ENCODE data around the gene UBD.

UBD gene

DNA sequence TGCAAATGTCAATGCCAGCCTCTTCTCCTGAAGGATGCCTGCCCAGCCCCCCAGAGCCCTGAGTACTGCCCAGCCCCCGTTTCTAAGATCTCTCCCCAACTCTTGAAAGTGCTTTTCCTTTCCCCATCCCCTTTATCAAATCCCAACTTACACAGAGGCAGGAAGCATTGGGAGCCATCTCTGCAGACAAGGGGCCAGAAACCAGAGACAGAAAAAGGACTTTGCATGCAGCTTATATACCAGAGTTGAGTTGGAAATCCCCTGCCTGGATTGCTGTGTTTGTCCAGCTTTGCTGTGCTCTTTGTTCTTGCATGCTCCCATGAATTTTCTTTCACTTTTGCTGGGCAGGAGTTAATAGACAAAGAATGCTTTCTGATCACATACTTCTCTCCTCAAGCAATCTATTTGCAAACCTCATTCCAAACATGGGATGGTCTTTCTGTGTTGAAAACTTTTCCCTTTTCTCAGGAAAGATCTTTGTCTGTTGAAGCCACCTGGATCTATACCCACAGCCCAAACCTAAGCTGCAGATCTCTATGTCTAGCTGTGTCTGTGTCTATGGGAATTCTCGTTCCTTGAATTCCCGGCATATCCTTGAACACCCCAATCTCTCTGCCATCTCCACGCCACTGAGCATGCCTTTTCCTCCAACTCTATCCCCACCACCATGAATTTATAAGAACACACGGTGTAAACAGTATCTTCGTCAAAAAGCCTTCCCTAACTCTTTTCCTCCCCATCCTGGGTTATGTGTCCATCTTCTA lies at the start of gene UBD:
TSS of gene UBD (minus strand) at position 209 of the 764 bp plus-strand sequence. CDS start at position 178, 31 bp downstream.
- DNase-seq = no peak

DNA sequence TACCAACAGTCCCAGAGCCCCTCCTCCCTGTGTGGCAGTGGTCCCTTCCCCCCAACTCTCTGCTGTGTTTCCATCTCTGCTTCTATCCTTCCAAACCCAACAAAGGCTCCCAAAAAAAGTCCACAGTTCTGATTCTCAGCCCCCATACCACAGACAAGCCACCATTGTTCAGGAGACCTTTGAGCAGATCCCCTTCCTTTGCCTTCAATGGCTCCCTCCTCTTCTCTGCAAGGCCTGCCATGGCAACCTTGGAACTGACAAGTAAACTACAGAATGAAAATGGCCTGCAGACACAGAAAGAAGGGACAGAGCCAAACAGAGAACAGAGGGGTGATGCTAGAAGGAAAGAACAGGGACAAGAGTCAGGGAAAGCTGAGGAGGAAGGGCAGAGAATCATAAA lies 48.6 kb upstream of the UBD start:
- DNase-seq = no peak

DNA sequence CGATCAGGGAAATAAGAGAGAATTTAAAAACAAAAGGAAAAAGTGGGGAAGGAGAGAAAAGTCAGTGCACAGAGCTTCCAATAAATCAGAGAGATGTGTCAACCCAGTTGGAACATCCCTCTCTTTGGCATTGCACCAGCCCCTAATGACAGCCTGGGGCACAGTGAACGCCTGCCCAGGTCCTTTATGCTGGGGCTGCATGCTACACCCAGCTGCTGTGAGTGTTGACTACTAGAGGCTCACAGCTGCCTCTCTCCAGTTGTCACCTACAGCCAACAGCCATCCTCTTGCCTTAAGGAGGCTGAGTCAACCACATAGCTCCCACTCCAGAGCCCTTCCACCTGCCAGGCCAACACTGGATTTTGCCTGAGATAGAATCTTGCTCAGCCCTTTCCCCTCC lies 44.4 kb upstream of the UBD start:
- DNase-seq = no peak

DNA sequence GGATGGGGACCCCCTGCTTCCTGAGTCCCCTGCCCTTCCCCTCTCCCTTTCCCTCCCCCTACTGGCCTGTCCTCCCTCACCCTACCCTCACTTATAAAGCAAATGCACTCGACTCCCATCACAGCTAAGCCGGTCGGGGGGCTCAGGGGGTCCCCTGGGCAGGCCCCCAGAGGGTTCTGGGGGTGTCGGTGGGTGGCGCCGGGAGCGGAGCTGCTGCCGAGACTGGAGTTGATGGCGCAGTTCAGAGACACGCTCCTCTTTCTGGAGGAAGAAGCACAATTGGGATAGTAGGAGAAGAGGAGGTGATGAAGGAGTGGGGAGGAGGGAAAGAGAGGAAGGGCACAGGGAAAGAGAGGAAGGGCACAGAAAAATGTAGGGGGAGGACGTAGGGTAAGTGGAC lies 43.9 kb upstream of the UBD start:
- DNase-seq = no peak

DNA sequence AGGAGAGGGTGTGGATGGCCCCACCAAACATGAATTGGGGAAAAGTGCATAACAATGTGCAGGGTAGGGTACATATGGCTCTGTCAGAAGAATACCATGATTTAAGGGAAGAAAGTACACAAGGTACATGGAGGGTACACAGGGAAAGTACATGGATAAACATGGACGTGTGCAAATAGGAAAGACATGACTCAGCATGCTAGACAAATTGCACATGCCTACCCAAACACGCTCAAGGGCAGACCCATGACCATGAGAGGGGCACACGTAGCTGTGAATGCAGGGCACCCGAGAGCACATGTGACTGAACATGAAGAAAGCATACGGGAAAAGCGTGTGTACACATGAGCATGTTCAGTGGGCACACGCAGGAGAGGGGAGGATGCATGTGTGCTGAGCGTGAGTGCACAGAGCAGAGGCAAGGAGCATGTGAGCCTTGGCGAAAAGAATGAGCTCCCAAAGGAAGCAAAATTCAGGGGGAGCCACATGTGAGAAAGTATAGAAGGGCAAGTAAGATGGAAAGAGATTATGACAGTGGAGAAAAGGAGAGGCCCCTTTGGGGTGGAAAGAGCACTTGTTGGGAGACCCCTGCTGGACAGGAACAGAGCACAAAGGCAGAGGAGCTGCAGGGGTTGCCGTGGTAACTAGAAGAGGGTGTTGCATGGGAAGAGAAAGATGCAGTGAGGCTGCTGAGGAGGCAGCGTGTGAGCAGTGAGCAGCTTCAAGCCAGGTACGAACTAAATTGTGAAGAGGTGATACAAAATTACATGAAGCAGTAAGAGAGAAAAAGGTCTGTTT lies 43.2 kb upstream of the UBD start:
- DNase-seq = no peak

DNA sequence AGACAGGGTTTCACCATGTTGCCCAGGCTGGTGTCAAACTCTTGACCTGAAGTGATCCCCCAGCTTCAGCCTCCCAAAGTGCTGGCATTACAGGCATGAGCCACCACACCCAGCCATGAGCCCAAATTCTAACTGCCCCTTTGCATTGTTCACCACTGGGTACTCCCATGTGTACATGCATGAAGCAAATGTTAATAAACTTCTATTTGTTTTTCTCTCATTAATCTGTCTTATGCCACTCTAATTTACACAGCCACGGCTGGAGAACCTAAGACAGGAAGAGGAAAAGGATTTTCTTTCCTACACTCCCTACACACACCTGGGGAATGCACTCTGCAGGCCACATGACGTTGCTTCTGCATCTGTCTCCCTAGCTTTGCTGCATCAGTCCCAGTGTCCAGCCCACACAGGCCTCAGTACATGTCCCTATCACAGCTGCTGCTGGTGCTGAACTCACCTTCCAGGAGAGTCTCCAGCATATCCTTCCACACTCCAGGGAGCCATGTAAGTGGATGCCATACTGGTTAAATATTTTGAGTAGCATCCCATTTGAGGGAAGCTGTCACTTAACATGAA lies 38.7 kb upstream of the UBD start:
- DNase-seq = no peak

DNA sequence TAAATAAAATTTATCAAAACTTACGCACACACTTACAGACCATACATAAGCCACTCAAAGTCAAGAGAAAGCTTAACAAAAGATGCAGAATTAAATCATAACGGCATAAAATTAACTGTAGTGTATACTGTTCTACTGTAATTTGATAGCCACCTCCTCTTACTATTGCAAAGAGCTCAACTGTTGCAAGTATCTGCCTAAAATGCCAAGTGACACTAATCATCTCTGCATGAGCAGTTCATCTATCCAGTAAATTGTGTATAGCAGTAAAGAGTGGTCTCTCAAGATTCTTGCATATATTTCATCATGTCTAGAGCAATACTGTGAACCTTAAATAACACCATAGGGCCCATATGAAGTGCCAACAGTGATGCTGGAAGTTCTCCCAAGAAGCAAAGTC lies 37.7 kb upstream of the UBD start:
- DNase-seq = no peak

DNA sequence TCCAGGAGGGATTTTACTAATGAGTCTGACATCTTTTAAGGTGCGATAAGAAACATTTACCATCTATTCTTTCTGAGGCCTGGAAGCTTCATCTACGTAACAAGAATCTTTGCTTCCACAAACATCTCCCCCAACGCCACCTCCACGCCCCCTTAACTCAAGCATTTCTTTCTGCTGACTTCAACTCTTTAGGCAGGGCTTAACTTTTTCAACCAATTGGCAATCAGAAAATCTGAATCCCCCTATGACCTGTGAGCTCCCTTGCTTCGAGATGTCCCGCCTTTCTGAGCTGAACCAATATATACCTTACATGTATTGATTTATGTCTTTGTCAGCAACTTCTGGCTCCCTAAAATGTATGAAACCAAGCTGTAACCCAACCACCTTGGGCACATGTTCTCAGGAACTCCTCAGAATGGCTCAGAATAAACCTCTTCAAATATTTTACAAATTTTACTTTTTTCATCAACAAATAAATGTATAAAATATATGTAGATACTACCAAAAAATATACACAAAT lies 36.9 kb upstream of the UBD start:
- no peak for DNase-seq

DNA sequence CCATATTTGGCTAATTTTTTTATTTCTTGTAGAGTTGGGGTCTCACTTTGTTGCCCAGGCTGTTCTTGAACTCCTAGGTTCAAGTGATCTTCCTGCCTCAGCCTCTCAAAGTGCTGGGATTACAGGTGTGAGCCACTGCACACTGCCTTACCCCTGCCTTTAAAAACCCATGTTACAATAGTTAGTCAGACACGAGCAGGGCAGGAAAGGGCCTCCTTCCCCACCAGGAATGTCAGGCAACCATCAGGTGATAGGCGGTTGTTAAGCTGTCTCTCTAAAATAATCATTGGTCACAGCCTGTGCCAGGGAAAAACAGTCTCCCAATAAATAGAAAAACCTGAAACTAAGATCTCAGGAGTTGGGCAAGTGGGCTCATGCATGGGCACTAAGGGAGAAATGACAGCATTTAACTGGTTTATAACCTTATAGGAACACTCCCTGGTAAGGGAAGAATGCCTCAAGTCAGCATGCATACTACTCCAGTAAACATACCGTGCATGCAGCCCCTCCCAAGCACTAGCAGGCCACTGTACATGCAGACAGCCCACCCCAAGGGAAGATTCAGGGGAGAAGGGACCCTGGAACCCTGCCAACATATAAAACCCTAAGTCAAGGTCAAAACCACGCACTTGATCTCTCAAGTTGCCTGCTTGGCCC lies 33.8 kb upstream of the UBD start:
- no peak for DNase-seq

DNA sequence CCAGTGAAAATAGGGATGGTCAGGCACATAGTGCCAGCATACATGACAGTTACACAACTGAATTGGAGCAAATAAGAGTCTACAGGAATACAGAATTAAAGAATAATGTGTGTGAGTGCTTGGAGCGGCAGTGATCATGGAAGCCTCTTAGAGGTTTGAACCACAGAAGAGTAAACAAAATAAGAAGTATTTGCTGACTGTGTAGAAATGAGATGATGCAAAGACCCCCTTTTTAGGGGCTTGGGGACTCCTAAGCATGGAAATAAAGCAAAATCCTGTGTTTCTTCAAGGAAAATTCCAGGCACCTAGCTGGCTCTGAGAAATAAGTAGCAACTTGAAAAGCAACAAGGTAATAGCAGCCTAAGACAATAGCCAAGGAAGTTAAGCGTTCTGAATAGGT lies 32.1 kb upstream of the UBD start:
- DNase-seq = no peak

DNA sequence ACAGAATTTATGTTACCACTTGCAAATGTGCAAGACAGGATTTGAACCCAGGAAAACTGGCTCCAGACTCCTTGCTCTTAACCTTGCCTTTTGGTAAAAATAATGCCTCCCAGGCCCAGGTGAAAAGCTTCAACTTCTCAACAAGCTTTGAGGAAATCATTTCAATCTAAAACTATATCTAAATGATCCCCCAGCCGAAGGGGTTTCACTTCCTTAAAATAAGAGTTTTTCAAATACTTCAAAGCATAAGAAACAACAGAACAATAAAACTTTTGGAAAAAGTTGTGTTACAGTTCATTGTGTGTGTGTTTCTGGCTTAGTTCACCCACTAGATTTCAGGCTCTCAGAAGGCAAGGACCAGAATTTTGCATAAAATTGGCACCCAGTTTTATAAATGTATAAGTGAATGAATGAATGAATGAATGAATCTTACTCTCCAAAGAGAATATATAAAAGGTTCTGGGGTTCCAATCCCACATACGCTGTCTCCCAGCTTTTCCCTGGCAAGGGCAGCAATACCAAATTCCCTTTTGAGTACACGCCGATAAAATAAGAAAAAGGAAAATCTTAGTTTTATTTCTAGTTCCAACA lies 30.8 kb upstream of the UBD start:
- DNase-seq = no peak

DNA sequence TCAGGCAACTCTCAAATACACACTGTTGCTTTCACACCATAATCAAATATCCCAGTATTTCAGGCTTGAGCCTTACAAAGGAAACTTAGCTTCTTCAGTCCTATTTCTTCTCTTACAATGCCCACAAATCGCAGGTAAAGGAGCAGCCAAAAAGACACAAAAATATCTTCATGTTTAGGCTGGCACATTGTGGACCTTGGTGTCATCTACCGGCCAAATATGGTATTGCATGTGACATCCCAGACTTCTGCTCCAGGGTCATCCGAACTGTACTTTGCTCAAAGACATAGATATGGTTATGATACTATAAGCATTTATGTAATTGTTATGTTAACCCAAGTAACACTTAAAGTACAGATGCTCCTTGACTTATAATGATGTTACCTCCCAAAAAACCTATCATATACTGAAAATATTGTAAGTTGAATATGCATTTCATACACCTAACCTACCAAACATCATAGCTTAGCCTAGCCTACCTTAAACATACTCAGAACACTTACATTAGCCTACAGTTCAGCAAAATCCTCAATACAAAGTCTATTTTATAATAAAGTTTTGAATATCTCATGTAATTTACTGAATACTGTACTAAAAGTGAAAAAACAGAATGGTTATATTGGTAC lies 30.0 kb upstream of the UBD start:
- peak; percentile 20 for DNase-seq

DNA sequence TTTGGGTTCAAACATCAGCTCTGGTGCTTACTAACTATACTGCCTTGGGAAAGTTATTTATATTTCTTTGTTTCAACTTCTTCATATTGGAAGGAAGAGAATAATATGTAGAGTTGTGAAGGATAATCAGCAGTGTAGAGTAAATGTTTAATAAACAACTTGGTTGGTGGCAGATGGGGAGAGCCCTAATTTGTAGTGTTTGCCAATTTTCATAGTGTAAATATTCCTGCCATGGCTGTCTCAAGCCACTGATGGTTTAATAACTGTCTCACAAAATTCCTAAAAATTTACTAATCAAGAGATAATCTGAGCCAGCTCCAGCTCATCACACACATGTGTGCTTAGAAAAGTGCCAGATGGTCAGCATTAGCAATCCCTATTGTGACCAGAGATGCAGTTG lies 25.3 kb upstream of the UBD start, which contains the start of gene OR2H2:
TSS of gene OR2H2 (plus strand) at position 301 of the 400 bp plus-strand sequence. CDS start 2,824 bp downstream, outside the sequence.
- DNase-seq = no peak

DNA sequence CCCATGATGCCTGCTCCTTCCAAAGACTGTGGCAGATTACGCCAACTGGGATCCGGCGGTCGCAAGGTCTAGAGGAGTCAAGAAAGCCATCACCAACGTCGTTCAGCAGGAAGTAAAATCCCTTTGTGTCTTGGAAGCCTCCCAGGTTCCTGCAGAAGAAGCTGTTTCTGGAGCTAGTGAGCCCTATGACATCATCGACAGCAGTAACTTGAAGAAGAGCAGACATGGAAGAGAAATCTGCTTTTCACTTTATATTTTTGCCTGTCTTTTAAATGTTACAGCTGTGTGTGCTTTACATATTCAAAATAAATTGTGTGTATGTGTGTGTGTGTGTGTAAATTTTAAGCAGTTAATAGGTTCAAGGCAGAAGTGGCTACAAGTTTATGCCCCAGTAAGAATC lies 18.0 kb upstream of the UBD start:
- DNase-seq = no peak

DNA sequence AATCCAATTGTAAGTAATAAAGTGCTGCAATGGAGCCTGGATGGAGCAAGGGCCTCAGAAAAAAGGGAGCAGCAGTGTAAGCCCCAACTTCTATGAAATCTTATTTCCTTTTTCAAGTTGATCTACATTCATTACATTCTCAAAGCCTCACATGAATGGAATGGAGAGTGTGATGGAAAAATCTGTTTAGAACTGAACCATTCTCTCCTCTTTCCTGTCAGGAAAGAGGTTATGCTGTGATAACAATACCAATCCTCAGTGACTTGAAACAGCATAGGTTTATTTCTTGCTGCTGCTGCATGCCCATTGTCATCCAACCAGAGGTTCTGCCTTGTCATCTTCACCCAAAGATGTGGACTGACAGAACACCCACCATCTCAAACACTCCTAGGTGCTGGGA lies 16.5 kb upstream of the UBD start:
- DNase-seq = no peak

DNA sequence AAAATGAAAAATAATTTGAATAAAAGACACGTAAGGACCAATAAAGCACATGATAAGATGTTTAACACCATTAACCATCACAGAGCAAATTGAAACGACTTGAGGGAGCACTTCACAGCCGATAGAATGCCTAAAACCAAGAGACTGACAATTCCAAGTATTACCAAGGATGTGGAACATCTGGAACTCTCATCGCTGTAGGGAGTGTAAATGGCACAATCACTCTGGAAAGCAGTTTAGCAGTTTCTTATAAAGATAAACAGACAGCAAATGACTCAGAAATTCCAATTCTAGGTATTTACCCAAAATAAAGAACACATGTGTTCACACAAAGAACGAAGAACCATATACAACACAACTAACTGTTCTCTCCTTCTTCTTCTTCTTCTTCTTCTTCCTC lies 8.5 kb upstream of the UBD start:
- DNase-seq = no peak

DNA sequence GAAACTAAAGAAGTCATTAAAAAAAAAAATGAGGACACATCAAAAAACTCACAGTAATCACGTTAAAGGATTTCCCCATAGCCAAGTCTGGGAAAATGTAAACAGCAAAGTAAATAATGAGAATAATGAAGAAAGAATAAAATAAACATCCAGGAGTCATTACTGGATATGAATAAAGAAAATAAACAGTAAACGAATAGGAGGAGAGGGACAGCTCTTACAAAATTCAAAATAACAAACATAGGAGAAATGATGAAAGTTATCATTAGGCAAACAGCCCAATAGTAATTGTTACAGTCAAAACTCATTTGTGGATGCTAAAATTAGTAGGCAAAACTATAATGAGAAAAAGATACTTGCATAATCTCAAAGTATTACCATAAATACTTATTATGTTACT lies 8.0 kb upstream of the UBD start:
- DNase-seq = no peak

DNA sequence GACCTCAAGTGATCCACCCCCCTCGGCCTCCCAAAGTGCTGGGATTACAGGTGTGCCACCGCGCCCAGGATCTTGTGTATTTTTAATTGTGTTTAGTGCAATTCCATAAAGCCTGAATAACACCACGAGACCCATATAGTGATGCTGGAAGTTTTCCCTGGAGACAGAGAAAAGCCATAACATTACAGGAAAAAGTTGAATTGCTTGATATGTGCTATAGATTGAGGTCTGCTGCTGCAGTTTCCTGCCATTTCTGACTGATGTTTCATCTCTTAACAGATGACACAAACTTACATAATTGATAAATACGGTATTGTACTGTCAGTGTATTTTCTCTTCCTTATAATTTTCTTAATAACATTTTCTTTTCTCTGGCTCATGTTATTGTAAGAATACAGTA lies 7.3 kb upstream of the UBD start:
- no peak for DNase-seq

DNA sequence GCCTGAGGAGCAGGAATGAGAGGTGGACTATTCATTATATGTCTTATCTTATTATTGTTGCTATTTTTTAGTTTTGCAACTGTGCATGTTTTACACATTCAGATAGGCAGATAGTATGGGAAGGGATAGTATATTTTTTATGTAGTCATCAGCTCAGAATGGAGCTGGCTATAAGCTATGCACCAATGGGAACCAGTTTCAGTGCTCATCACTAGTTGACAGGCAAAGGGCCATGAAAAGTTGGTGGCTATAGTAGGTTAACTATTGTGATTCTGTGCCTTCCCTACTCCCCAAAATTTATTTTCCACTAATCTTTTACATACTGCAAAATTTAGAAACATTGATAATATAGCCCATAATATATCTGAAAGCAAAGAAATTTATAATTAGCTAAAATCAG lies 5.3 kb upstream of the UBD start:
- DNase-seq = no peak

DNA sequence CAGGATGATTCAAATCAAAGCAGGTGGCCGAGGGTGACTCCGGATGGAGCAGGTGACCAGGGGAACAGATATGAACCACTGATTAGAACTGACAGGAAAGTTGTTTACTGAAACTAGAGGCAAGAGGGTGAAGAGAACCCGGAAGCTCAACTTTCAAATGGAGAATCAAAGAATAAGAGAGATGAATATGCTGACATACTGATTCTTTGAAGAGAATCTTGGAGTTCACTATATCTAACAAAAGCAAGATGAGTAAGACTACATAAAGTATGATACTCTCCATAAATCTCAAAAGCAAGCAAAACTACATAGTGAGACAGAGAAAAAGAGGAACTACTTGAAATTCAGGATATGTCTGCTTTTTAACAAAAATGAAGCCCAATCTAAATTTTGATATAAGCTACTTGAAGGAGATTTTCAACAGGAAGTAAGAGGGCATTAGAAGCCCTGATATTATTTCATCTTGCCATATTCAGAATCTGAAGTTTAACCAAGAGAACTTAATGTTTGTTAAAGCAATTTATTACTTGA lies 4.0 kb upstream of the UBD start:
- no peak for DNase-seq

DNA sequence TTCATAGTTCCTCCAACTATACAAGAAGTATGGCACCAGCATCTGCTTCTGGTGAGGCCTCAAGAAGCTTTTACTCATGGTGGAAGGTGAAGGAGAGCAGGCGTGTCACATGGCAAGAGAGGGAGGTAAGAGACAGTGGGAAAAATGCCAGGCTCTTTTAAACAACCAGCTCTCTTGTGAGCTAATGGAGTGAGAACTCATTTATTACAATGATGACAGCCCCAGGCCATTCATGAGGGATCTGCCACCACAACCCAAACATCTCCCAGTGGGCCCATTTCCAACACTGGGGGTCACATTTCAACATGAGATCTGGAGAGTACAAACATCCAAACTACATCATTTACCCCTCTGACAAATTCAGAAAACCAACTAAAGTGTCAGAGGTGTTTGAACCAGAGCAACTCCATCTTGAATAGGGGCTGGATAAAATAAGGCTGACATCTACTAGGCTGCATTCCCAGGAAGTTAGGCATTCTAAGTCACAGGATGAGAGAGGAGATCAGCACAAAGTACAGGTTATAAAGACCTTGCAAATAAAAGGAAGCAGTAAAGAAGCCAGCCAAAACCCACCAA lies 2.2 kb upstream of the UBD start:
- DNase-seq = no peak

DNA sequence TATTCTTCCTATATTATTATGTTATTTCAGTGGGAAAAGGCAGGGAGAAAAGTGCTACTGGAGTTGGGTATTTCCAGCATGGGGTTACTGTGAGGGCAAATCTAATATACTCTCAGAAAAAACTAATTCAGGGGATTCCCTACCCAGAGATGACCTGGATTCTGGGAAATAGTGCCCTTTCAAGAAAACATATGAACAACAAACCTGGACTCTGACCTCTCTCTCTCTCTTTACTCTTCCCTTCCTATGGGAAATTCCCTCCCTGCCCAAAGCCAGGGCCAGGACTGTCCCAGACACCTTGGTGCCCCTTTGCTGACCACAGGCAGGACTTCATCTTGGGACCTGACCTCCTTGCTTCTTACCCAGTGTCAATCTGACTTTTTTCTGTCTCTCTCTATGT lies 1.6 kb upstream of the UBD start:
- no peak for DNase-seq

All from stimulated activated naive CD4-positive, alpha-beta T cell treated with Interleukin-2 at 50 U/mL for 16 hours (primary cell).